HG02981 (cell line): ENCODE results near the gene RFC2.
"Not testable (repeated sequence)": the region's sequence is repeated elsewhere in the genome, so short reads cannot be mapped to it uniquely, and the experiment has no call there.

Experiments used
- ATAC-seq: cut with Tn5 transposase; IDR thresholded peaks from one replicate; pipeline ENCODE4 v1.9.1; 2021; ENCODE audit warnings: mild to moderate bottlenecking, moderate library complexity; ENCODE audit not compliant: unreplicated experiment

The RFC2 gene

DNA sequence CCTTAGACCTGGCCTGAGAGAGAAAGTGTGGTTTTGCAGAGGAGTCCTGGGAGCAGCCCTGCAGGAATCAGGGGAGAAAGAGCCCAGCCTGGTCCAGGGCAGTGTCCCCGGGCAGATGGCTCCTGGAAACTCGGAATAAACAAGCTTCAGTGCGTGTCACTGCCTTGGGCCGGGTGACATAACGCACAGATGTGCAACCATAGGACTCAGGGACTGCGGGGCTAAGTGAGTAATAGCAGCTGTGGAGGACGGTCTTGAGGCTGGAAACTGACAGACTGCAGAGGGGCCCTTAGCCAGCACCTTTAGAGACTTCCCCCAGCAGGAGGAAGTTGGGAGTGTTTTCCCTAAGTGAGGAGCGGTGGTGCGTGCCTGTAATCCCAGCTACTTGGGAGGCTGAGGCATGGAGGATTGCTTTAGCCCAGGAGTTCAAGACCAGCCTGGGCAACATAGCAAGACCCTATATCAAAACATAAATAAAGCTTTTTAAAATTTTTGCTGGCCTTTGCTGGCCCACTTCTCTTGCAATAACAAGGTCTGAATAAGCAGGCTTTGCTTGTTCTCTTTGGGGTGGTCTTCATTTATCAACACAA lies 29.8 kb upstream of the RFC2 start:
- ATAC-seq = no peak

DNA sequence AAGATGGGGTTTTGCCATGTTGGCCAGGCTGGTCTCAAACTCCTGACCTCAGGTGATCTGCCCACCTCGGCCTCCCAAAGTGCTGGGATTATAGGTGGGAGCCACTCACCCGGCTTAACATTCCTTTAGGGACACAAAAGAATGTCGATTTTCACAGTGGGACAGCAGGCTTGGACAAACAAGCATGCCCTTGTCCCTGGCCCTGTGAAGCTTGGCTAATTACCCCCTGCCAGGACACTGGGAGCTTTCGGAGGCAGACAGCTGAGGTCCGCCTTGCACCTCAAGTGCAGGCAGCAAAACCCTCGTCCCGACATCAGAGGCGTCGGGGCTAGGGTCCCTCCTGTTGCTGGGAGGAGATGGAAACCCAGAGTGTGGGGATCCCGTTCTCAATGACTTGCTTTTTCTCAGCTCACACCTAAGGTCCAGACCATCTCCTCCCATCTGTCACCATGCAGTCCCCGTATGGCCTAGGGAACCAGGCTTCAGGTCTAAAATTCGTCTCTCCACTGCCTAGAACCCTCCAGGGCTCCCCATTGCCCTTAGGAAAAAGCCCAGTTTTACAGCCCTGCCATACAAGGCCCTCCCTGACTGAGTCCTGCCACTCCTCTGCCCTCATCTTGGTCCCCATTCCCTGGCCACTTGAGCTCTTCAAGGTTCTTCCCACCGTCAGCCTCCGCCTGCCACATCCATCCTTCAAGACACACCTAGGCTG lies 28.7 kb upstream of the RFC2 start:
- no peak for ATAC-seq

DNA sequence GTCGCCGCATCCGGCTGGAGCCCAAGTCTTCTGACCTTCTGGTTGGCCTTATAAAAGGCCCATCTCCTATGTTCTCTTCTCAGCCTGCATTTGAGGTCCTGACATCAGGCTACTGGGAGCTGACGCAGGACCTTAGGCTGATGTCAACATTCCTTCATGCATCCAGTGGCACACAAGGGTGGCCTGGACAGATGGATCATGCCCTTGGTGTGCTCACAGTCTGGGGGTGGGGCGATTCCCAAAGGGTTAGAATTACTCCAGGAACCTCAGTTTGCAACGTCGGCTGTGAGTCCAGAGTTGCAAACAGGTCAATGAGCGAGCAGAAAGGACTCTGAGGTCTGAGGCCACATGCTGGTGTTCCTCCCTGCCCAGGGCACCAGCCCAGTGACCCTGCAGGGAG lies 26.8 kb upstream of the RFC2 start:
- no peak for ATAC-seq

DNA sequence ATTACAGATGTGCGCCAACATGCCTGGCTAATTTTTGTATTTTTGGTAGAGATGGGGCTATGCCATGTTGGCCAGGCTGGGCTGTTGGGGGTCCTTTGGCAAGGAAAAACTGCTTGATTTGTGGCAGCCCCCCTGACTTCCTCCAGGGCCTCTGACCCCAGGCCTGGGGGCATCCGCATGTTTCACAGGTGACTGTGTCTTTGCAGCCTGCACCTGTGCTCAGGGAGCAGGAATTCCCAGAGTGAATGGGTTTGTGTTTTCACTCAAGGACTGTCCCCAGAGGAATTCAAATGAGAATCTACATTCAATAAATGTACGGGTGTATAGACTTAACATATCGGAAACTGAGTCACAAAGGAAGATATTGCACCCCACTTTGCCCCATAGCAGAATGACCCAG lies 23.4 kb upstream of the RFC2 start:
- no peak for ATAC-seq

DNA sequence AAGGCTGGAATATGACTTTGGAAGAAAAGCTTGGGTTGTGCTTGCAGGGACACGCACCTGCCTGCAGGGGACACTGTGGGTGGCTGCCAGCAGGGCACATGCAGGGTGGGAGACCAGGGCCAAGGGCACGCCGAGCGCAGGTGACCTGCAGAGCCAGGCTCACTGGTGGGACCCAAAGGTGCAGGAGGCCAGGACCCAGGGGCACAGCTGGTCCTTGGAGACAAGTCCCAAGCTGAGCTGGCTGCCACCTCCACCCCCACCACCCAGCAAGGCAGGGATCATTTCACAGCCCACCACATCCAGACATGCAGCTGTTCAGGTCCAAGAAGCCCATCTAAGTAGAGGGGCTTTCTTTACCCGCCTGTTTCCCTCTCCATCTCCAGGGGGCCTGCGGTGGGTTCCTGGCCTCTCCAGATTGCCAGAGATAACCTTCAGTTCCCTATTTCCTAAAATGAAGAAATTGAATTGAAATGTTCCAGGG lies 21.2 kb upstream of the RFC2 start:
- no peak for ATAC-seq

DNA sequence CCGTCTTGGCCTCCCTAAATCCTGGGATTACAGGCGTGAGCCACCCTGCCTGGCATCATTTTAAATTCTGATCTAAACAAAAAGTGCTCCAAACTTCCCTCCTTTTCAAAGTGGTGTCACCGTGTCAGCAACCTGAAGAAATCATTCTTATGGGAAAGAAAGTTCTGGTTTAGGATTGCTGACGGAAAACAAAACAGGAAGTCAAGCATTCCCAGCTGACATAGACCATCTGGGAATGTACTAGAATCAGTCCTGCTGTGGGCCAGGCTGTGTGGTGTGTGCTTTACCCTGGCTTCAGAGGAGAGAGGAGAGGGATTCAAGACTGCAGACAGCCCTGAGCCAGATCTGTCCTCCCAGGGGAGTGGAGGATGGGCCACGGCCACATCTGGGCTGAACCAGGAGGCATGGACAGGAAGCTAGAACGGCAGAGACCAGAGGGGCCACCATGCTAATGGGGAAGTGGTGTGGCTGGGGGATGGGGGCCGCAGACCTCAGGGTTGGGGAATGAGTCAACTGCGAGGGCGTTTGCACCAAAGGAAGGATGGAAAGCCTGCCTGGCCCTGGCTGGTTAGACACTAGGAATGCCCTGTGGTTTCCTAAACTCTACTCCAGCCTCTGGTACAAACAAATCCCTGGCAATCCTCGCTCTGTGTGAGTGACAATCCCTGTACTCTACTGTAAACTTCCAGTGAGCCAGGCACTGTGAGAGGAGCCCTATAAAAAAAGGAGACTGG lies 18.3 kb upstream of the RFC2 start:
- ATAC-seq = peak; percentile 78

DNA sequence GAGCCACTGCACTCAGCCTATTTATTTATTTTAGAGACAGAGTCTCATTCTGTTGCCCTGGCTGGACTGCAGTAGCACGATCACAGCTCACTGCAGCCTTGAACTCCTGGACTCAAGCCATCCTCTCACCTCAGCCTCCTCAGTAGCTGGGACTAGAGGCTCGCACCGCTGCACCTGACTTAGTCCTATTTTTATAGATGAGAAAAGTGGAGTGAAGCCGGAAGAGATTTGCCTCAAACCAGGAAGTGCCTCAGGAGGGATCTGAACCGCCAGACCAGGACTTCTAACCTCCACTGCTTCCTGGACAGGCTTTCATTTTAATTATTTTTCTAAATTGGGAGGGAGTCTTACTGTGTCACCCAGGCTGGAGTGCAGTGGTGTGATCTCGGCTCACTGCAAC lies 17.5 kb upstream of the RFC2 start:
- no peak for ATAC-seq

DNA sequence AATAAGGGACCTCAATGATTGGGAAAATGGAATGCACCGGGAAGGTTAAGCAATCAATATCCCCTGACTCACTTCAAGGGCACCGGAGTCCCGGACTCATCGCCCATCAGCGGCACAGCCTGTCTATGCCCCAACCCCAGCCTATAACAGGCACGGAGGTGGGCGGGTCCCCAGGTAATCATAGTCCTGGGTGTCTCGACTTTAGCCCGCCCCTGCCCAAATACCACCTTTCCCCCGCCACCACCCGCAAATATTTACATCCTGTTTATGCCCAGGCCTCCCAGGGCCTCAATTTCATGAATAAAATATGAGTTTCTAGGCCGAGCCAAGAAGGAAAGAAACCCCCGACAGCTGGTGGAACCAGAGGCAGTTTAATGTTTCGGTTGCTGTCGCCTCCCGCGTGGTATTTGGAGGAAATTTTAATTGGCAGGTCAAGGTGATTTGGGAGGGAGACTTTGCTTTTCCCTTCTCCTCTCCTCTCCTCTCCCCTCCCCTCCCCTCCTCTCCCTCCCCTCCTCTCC lies 15.6 kb upstream of the RFC2 start:
- ATAC-seq = no peak

DNA sequence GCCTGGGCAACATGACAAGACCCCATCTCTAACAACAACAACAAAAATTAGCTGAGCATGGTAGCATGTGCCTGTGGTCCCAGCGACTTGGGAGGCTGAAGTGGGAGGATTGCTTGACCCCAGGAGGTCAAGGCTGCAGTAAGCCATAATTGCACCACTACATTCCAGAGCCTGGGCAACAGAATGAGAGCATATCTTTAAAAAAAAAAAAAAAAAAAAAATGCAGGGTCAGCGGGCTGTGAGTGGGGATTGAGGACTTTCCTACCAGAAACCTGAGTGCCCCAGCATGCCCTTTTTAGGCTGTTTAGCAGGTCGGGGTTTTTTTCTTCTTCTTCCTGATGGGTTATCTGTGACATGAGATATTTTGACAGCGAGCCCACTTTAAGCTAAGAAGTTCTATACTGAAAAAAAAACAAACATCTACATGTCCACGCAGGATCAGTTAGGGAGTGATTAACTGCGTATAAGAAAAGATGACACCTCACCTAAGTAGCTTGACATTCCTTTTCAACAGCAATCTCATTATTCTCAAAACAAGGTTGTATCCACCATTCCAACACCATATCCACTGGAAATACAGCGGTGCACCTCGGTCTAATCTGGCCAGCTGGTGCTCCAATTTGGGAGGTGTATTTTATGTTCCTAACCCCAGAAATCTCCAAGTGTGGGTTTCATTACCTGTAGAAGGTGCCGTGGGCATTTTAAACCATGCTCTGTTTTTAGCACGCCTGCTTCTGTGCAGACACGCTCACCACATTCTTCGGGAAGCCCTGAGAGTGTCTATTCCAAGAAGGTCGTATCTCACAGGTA lies 13.8 kb upstream of the RFC2 start:
- ATAC-seq = no peak

DNA sequence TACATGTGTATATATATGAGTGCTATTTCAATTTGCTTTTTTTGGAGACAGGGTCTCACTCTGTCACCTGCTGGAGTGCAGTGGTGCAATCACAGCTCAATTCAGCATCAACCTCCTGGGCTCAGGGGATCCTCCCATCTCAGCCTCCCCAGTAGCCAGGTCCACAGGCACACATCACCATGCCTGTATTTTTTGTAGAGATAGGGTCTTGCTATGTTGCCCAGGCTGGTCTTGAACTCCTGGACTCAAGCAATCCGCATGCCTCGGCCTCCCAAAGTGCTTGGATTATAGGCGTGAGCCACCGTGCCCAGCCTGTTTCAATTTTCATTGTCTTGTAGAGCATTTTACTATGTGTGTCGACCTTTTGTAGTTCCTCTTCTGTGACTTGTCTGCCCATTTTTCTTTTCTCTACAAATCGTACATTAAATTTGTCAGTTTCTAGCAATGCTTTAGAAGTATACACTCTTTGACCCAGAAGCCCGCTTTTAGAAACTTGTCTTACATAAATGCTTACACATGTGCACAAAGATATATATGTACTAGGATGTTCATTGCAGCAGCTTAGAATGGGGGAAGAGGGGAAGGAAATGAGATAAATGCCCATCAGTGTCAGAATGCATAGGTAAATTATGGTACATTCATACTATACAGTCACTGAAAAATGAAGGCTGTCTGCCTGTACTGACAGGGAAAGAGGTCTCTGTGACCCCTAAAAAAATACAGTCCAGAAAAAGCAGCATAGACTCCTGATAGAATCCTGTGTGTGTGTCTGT lies 12.2 kb upstream of the RFC2 start:
- no peak for ATAC-seq

DNA sequence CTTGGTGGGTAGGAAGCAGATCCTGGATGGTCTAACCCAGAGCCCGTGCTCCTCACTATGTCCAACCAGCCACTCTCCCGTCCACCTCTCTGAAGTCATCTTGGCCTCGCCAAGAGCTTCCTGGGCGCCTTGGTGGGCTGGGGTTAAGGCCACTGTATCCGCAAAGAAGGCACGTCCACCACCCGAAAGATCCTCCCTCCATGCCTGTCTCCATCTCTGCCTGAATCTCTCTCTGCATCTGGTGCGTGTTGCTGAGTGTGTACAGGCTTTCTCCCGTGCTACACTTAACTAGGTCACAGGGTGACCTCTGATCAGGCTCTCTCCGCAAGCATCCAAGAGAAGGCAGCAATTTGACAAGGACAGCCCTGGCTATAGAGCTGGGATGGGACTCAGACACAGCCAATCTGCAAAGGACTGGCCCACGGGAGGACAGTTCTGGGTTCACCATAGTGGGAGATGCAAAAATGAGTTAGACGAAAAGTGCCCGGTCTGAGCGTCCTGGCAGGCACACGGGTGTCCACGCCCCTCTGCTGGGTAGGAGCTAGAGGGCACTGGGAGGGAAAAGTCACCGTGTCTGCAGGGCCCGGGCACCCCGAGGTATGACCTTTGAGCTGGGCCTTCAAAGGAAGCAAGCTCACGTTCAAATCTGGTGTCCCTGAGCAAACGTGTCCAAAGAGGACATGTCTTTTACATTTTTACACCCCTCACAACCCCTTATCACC lies 9.4 kb upstream of the RFC2 start:
- no peak for ATAC-seq

DNA sequence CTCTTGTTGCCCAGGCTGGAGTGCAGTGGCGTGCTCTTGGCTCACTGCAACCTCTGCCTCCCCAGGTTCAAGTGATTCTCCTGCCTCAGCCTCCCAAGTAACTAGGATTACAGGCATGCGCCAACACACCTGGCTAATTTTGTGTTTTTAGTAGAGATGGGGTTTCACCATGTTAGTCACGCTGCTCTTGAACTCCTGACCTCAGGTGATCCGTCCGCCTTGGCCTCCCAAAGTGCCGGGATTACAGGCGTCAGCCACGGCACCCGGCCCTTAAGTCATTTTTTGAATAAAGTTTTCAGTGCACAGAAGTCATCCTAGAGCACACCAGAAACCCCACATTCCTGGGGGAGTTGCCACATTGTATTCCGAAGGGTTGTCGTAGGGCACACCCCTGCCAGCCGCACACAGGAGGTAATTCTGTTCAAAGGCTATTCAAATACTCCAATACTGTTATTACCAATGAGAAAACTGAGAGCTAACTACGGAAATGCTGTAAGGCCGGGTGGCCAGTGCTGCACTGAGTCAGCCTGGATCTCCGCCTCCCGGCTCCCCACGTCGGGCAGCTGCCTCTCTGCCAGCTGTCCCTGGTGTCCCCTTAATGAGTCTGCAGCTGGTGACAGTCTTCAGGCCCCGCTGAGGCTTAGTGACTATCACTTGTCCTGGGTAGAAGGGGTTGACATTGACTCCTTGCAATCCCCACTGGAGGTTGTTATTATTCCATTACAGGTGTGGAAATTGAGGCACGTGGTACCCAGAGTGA lies 8.6 kb upstream of the RFC2 start:
- no peak for ATAC-seq

DNA sequence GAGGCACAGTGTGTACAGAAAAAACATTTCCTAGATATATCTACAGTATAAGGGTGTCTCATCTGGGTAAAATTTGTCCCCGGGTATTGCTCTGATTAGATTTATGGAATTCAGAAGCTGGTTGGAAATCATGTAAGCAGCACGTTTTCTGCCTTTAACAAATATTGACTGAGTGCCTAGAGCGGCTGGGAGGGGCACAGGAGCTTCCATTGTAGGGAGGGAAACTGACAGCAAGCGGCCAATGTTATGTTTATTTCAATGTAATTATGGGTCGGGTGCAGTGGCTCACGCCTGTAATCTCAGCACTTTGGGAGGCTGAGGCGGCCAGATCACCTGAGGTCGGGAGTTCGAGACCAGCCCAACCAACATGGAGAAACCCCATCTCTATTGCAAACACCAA lies 4.4 kb upstream of the RFC2 start:
- no peak for ATAC-seq

DNA sequence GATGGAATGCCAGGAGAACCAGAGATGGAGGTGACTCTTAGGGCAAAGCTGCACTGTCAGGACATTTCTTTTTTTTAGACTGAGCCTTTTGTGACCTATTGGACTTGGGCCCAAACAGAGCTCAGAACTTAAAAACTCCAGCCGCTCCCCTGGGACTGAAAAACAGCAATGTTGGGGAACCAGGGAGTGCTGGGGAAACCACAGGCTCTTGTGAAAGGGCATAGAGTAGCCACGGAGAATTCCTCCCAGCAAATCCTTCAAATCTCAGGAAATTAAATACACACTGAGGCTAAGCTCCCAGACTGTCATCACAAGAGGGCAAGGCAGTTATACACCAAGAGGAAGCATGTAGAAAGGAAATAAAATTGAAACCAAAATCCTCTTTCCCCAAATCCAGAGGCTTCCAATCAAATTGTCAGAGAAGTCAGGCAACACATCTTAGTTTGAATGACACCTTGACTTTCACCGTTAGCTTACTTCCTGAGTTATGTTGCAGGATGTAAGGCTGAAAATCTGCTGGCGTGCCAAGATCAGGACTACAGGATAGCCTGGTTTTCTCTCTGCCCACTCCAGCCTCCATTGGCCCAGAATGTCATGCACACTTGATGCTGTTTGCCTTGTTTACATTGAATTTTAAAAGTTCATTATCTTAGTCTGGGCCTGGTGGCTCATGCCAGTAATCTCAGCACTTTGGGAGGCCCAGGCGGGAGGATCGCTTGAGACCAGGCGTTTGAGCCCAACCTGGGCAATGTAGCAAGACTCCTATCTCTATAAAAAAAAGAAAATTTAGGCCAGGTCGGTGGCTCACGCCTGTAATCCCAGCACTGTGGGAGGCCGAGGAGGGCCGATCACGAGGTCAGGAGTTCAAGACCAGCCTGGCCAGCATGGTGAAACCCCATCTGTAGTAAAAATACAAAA lies 2.6 kb upstream of the RFC2 start:
- ATAC-seq = no peak

DNA sequence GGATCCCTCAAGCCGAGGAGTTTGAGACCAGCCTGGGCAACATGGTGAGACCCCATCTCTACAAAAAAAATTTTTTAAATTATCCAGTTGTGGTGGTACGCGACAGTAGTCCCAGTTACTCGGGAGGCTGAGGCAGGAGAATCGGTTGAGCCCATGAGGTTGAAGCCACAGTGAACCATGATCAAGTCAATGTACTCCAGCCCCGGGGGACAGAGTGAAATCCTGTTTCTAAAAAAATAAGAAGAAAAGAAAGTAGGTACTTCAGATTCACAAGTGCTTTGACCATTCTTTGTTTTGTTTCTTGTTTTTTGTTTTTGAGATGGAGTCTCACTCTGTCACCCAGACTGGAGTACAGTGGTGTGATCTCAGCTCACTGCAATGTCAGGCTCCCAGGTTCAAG lies 1.3 kb upstream of the RFC2 start:
- not testable (repeated sequence) for ATAC-seq

DNA sequence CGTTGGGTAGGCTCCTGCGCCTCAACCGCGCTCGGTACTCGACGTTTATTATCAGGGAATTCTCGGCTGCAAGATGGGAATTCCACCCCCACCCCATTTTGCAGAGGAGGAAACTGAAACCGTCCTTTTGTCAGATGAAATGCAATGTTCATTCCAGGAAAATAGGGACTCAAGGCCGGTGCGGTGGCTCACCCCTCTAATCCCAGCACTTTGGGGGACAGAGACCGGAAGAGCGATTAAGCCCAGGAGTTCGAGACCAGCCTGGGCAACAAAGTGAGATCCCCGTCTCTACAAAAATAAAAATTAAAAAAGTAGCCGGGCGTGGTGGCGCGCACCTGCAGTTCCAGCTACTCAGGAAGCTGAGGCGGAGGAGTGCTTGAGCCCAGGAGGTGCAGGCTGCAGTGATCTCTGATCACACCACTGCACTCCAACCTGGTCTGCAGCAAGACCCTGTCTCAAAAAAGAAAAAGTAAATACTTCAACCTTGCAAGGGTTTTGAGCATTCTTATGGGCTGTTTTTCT lies 720 bp upstream of the RFC2 start:
- ATAC-seq = no peak

DNA sequence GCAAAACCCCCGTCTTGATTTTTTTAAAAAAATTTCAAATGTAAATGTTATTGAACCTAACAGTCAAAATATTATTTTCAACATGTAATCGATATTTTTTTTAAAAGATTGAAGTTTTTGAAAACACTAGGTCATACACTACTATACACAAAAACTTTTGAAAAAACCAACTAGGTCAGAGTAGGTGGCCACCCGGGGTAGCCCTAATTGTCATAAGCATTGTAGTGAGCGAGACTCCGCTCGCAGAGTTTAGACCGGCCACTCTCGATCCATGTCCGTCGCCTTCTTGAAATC lies 417 bp downstream of the RFC2 start:
- no peak for ATAC-seq

DNA sequence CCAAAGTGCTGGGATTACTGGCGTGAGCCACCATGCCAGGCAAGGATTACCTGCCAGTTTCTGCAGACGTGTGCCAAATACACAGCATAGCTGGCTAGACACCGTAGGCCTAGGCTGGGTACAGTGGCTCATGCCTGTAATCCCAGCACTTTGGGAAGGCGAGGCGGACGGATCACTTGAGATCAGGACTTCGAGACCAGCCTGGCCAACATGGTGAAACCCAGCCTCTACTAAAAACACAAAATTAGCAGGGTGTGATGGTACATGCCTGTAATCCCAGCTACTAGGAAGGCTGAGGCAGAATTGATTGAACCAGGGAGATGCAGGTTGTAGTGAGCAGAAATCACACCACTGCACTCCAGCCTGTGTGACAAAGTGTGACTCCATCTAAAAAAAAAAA lies 868 bp downstream of the RFC2 start:
- no peak for ATAC-seq
